HepG2 (cell line): ENCODE results near the gene LRRC45. TPM values are rescaled to one million over a fixed set of nuclear protein-coding genes. Genes with fewer than 3 reads are reported as not detected.
A peak's percentile ranks its signal among the peaks of the same experiment; 100 is the strongest.

Experiments
- AHR ChIP-seq: IDR thresholded peaks from 2 replicates; pipeline ENCODE4 v1.6.1; 2018; ENCODE audit warnings: missing genetic modification reagents, missing compliant biosample characterization
- CBX1 ChIP-seq: IDR thresholded peaks from one replicate; pipeline ENCODE4 v1.6.1; 2016; ENCODE audit warnings: antibody characterized with exemption, low read depth
- CBX2 ChIP-seq, 2 experiments: fragments of 200-600 bp in 1 of 2; sonication (generic); formaldehyde crosslinking in 1 of 2; IDR thresholded peaks; 2 replicates each; pipeline versions ENCODE4 v1.7.0 to v1.8.1; 2018 to 2022; ENCODE audit warnings: low read depth in 2 of 2, low read length in 1 of 2, mild to moderate bottlenecking in 1 of 2, missing genetic modification reagents in 1 of 2
- FOXO4 ChIP-seq: sonication (generic); formaldehyde crosslinking; conservative IDR thresholded peaks from 2 replicates; pipeline ENCODE4 v1.8.1; 2023; ENCODE audit warnings: missing genetic modification reagents
- GATAD1 ChIP-seq: IDR thresholded peaks from 2 replicates; pipeline ENCODE4 v1.6.1; 2016; ENCODE audit warnings: missing genetic modification reagents, missing compliant biosample characterization
- GFI1 ChIP-seq: sonication (generic); formaldehyde crosslinking; IDR thresholded peaks from 2 replicates; pipeline ENCODE4 v1.5.0; 2020; ENCODE audit warnings: missing genetic modification reagents, mild to moderate bottlenecking, borderline replicate concordance
- GPBP1L1 ChIP-seq: sonication (generic); formaldehyde crosslinking; IDR thresholded peaks from 2 replicates; pipeline ENCODE4 v1.5.0; 2020; ENCODE audit warnings: mild to moderate bottlenecking, missing genetic modification reagents
- HNF4G ChIP-seq, 2 experiments: sonication (generic) in 1 of 2; formaldehyde crosslinking in 1 of 2; IDR thresholded peaks; 2 replicates each; pipeline versions ENCODE4 v1.4.0 to v1.6.1; 2011 to 2020; ENCODE audit warnings: borderline replicate concordance in 2 of 2, low read depth in 2 of 2, mild to moderate bottlenecking in 2 of 2, low read length in 1 of 2, missing genetic modification reagents in 1 of 2, moderate library complexity in 1 of 2
- HOXD1 ChIP-seq: sonication (generic); formaldehyde crosslinking; IDR thresholded peaks from 2 replicates; pipeline ENCODE4 v1.5.0; 2020; ENCODE audit warnings: missing genetic modification reagents
- IRF2 ChIP-seq: IDR thresholded peaks from 2 replicates; pipeline ENCODE4 v1.6.1; 2018; ENCODE audit warnings: missing genetic modification reagents, missing compliant biosample characterization
- KDM3A ChIP-seq: IDR thresholded peaks from 2 replicates; pipeline ENCODE4 v1.6.1; 2018; ENCODE audit warnings: low read depth, missing compliant biosample characterization
- MAFG ChIP-seq: sonication (generic); formaldehyde crosslinking; IDR thresholded peaks from 2 replicates; pipeline ENCODE4 v1.5.1; 2020; ENCODE audit warnings: mild to moderate bottlenecking, missing genetic modification reagents
- RXRB ChIP-seq: IDR thresholded peaks from 2 replicates; pipeline ENCODE4 v1.6.1; 2016; ENCODE audit warnings: borderline replicate concordance, missing genetic modification reagents, missing compliant biosample characterization
- STAG1 ChIP-seq: sonication (generic); formaldehyde crosslinking; IDR thresholded peaks from 2 replicates; pipeline ENCODE4 v1.4.0; 2020; ENCODE audit warnings: missing genetic modification reagents
- USF2 ChIP-seq, 2 experiments: sonication (generic) in 1 of 2; formaldehyde crosslinking in 1 of 2; IDR thresholded peaks; 2 replicates each; pipeline versions ENCODE4 v1.5.1 to v1.6.1; 2011 to 2020; ENCODE audit warnings: borderline replicate concordance in 1 of 2, low read depth in 1 of 2, low read length in 1 of 2, mild to moderate bottlenecking in 1 of 2, missing genetic modification reagents in 1 of 2, moderate library complexity in 1 of 2
- ZBTB3 ChIP-seq: sonication (generic); formaldehyde crosslinking; IDR thresholded peaks from 2 replicates; pipeline ENCODE4 v1.4.0; 2020; ENCODE audit warnings: low read depth, mild to moderate bottlenecking, moderate library complexity, missing genetic modification reagents, borderline replicate concordance
- ZFX ChIP-seq: sonication (generic); formaldehyde crosslinking; IDR thresholded peaks from 2 replicates; pipeline ENCODE4 v1.4.0; 2020; ENCODE audit warnings: mild to moderate bottlenecking, low read depth, missing genetic modification reagents, moderate library complexity
- ZMYM4 ChIP-seq: sonication (generic); formaldehyde crosslinking; IDR thresholded peaks from 2 replicates; pipeline ENCODE4 v1.8.1; 2023; ENCODE audit warnings: mild to moderate bottlenecking, missing genetic modification reagents
- ZNF30 ChIP-seq: sonication (generic); formaldehyde crosslinking; IDR thresholded peaks from 2 replicates; pipeline ENCODE4 v1.5.0; 2020; ENCODE audit warnings: mild to moderate bottlenecking, missing genetic modification reagents
- ZNF343 ChIP-seq: sonication (generic); formaldehyde crosslinking; IDR thresholded peaks from 2 replicates; pipeline ENCODE4 v1.4.0; 2020; ENCODE audit warnings: mild to moderate bottlenecking, missing genetic modification reagents
- ZNF496 ChIP-seq: sonication (generic); formaldehyde crosslinking; IDR thresholded peaks from 2 replicates; pipeline ENCODE4 v1.8.1; 2023; ENCODE audit warnings: mild to moderate bottlenecking, moderate library complexity, missing genetic modification reagents; ENCODE audit not compliant: insufficient replicate concordance
- polyA plus RNA-seq, 8 experiments: library from polyadenylated mRNA; depleted of rRNA in 3 of 8; stranded (reverse) in 7 of 8; unstranded in 1 of 8; fragments of >200 nt; fragmentation: Illumina TruSeq in 4 of 8; extraction: Trizol in 4 of 8; gene quantifications; 2 replicates each; pipeline versions ENCODE4 v1.2.1 to v1.2.3, GENCODE V29; 2011 to 2016; ENCODE audit warnings: low read depth in 4 of 8, missing spikeins in 1 of 8, mixed read lengths in 1 of 8; ENCODE audit not compliant: insufficient read depth in 1 of 8
- total RNA-seq, 5 experiments: library from RNA; depleted of rRNA; stranded (reverse); fragments of >200 nt; fragmentation: Illumina TruSeq; extraction: Trizol; gene quantifications; 2 replicates each; pipeline ENCODE4 v1.2.3, GENCODE V29; 2016; ENCODE audit warnings: low read depth in 1 of 5

LRRC45 gene
- total and polyA plus RNA-seq, 2 of the 13 experiments (the other 11 are each of a cell fraction or from before 2014, with no cell fraction given) = 11.6 to 48.1 TPM

DNA sequence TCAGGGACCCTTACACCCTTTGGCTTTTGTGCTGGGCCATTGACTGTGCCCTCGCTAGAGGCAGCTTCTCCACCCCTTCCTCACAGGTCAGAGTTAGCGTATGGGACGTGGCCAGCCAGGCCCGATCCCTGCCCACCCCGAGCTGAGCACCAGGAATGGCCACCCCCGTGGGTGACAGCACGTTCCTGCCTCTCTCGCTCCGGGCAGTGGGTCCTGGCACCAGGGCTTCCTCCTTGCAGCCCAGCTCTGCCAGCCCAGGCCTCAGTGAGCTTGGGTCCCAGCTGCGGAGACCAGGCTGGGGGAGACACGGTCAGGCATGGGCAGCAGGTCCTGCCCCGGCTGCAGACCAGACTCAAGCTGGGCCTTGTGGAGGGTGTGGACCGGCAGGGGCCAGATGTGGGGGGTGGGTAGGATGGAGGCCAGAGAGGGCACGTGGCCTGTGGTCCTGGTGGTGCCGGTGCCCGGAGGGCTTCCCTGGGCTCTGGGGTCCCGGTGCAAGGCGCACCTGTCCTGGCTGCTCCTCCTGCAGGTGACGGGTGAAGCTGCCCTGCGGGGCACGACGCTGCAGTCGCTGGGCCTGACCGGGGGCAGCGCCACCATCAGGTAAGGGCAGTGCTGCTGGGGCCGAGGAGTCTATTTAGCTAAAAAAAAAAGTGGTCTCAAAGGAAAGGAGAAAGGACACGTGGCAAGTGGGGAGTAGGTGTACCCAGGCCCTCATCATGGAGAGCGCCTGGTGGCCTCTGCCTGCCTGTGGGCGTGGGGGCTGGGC, 27.5 kb upstream of the LRRC45 start (continued):
- no peak for TF ChIP-seq CBX2 (IDR thresholded peaks at IDR 0.05; ENCODE audit: low read depth, low read length)
- TF ChIP-seq CBX2 (CRISPR knock-in tag; IDR thresholded peaks at IDR 0.05; ENCODE audit: low read depth) = no peak
- no peak for TF ChIP-seq ZNF30 (CRISPR knock-in tag)
- TF ChIP-seq ZNF343 (CRISPR knock-in tag) = 0 out of 2 replicates have a peak, but pooled peaks have one; percentile 80
- TF ChIP-seq STAG1 (CRISPR knock-in tag) = peak; percentile 54
- peak; percentile 28; the same call in 1 of the 2 replicates for TF ChIP-seq USF2 (IDR thresholded peaks at IDR 0.05; ENCODE audit: low read depth, low read length)
- peak; percentile 70 for TF ChIP-seq USF2 (CRISPR knock-in tag; IDR thresholded peaks at IDR 0.05; ENCODE audit: borderline replicate concordance)
- peak; percentile 8; the same call in 1 of the 2 replicates for TF ChIP-seq RXRB (CRISPR knock-in tag)
- TF ChIP-seq KDM3A (CRISPR knock-in tag) = no peak
- TF ChIP-seq ZMYM4 = no peak
- peak; percentile 53; the same call in 1 of the 2 replicates for TF ChIP-seq IRF2 (CRISPR knock-in tag)
- peak; percentile 75 for TF ChIP-seq ZFX (CRISPR knock-in tag)
- TF ChIP-seq HOXD1 (CRISPR knock-in tag) = no peak
- TF ChIP-seq ZBTB3 = 0 out of 2 replicates have a peak, but pooled peaks have one; percentile 43
- TF ChIP-seq GFI1 (CRISPR knock-in tag) = no peak; the same call in 1 of the 2 replicates
- no peak; the same call in 1 of the 2 replicates for TF ChIP-seq FOXO4 (CRISPR knock-in tag)
- peak; percentile 25; the same call in 1 of the 2 replicates for TF ChIP-seq GATAD1 (CRISPR knock-in tag)
- peak; percentile 52; the same call in 1 of the 2 replicates for TF ChIP-seq AHR (CRISPR knock-in tag)
- TF ChIP-seq MAFG (CRISPR knock-in tag) = no peak
- TF ChIP-seq CBX1 = peak; percentile 43
- TF ChIP-seq HNF4G (IDR thresholded peaks at IDR 0.05; ENCODE audit: borderline replicate concordance, low read depth, low read length) = no peak
- TF ChIP-seq HNF4G (CRISPR knock-in tag; IDR thresholded peaks at IDR 0.05; ENCODE audit: borderline replicate concordance, low read depth) = peak; percentile 33; the same call in 1 of the 2 replicates
- no peak for TF ChIP-seq ZNF496 (CRISPR knock-in tag)
- TF ChIP-seq GPBP1L1 (CRISPR knock-in tag) = no peak
